ENCODE data around the gene UCP3. TPM values are rescaled to one million over a fixed set of nuclear protein-coding genes. Genes with fewer than 3 reads are reported as not detected.

Gene UCP3
- total RNA-seq, 1 donor from 2014 or later: 1.8 TPM

GRCh38 chr11:74013141-74013540, 4.3 kb upstream of the UCP3 start:
- Mint-ChIP-seq H3K4me1 (ENCODE audit: unreplicated experiment) (peaks cover 6% of the 10 kb centered on the region), H3K9me3 (ENCODE audit: unreplicated experiment) (no peaks in the 10 kb centered on the region), H3K27me3 (ENCODE audit: unreplicated experiment) (no peaks in the 10 kb centered on the region), H3K36me3 (ENCODE audit: unreplicated experiment) (peaks cover 14% of the 10 kb centered on the region), H3K4me3 (ENCODE audit: unreplicated experiment) (no peak overlapping the region), H3K27ac (ENCODE audit: unreplicated experiment) (no peak overlapping the region)
- DNase-seq (ENCODE audit: extremely low spot score, unreplicated experiment): no peak
- TF ChIP-seq CTCF (IDR thresholded peaks at IDR 0.05): no peak

GRCh38 chr11:74012074-74012809, 3.4 kb upstream of the UCP3 start:
- no peak for TF ChIP-seq CTCF (IDR thresholded peaks at IDR 0.05)
- Mint-ChIP-seq H3K27me3 (ENCODE audit: unreplicated experiment) (no peaks in the 10 kb centered on the region), H3K4me3 (ENCODE audit: unreplicated experiment) (no peak overlapping the region), H3K9me3 (ENCODE audit: unreplicated experiment) (no peaks in the 10 kb centered on the region), H3K27ac (ENCODE audit: unreplicated experiment) (no peak overlapping the region), H3K4me1 (ENCODE audit: unreplicated experiment) (peaks cover 6% of the 10 kb centered on the region), H3K36me3 (ENCODE audit: unreplicated experiment) (peaks cover 13% of the 10 kb centered on the region)
- no peak for DNase-seq (ENCODE audit: extremely low spot score, unreplicated experiment)

GRCh38 chr11:74011360-74012073, 2.6 kb upstream of the UCP3 start:
- TF ChIP-seq CTCF (IDR thresholded peaks at IDR 0.05): no peak
- Mint-ChIP-seq H3K4me3 (ENCODE audit: unreplicated experiment) (no peak overlapping the region), H3K4me1 (ENCODE audit: unreplicated experiment) (peaks cover 6% of the 10 kb centered on the region), H3K36me3 (ENCODE audit: unreplicated experiment) (peaks cover 6% of the 10 kb centered on the region), H3K27me3 (ENCODE audit: unreplicated experiment) (no peaks in the 10 kb centered on the region), H3K9me3 (ENCODE audit: unreplicated experiment) (no peaks in the 10 kb centered on the region), H3K27ac (ENCODE audit: unreplicated experiment) (no peak overlapping the region)
- no peak for DNase-seq (ENCODE audit: extremely low spot score, unreplicated experiment)

- no peaks in the 10 kb centered on the region for H3K27me3 Mint-ChIP-seq (ENCODE audit: unreplicated experiment)
- no peak for TF ChIP-seq CTCF (IDR thresholded peaks at IDR 0.05)
- no peak for DNase-seq (ENCODE audit: extremely low spot score, unreplicated experiment)
- no peaks in the 10 kb centered on the region for H3K9me3 Mint-ChIP-seq (ENCODE audit: unreplicated experiment)
- no peak overlapping the region for H3K4me3 Mint-ChIP-seq (ENCODE audit: unreplicated experiment)
- H3K4me1 Mint-ChIP-seq (ENCODE audit: unreplicated experiment): peaks cover 6% of the 10 kb centered on the region
- H3K27ac Mint-ChIP-seq (ENCODE audit: unreplicated experiment): no peak overlapping the region
- peaks cover 5% of the 10 kb centered on the region for H3K36me3 Mint-ChIP-seq (ENCODE audit: unreplicated experiment)
Measured at GRCh38 chr11:74010306-74011300, 1.7 kb upstream of the UCP3 start.

Measured in osteocyte (in vitro differentiated cells).